Endodermal cell (in vitro differentiated cells): ENCODE measurements around the gene ARHGAP31. TPM values are rescaled to one million over a fixed set of nuclear protein-coding genes. Genes with fewer than 3 reads are reported as not detected.

Source experiments
- DNase-seq: peaks from one replicate; pipeline ENCODE4 v3.0.0-alpha.2; 2017
- H3K27ac ChIP-seq: 2 replicates; pipeline ENCODE4 v1.5.1; 2013; ENCODE audit warnings: mild to moderate bottlenecking, low read depth, low read length, moderate library complexity
- H3K27me3 ChIP-seq: 2 replicates; pipeline ENCODE4 v1.6.1; 2013; ENCODE audit warnings: mild to moderate bottlenecking, low read length, moderate library complexity; ENCODE audit not compliant: insufficient read depth, control insufficient read depth, poor library complexity, severe bottlenecking
- H3K36me3 ChIP-seq: 2 replicates; pipeline ENCODE4 v1.7.0; 2013; ENCODE audit warnings: mild to moderate bottlenecking, low read length, moderate library complexity; ENCODE audit not compliant: control insufficient read depth, insufficient read depth
- H3K4me1 ChIP-seq: one replicate; pipeline ENCODE4 v1.7.0; 2013; ENCODE audit warnings: low read length; ENCODE audit not compliant: control insufficient read depth, insufficient read depth
- H3K4me3 ChIP-seq: 2 replicates; pipeline ENCODE4 v1.5.1; 2013; ENCODE audit warnings: mild to moderate bottlenecking, low read length, moderate library complexity
- H3K9ac ChIP-seq: 2 replicates; pipeline ENCODE4 v1.6.1; 2013; ENCODE audit warnings: mild to moderate bottlenecking, low read length, moderate library complexity; ENCODE audit not compliant: poor library complexity, severe bottlenecking; ENCODE audit errors: extremely low read depth
- H3K9me3 ChIP-seq: 2 replicates; pipeline ENCODE4 v1.6.1; 2013; ENCODE audit warnings: mild to moderate bottlenecking, low read length, moderate library complexity; ENCODE audit not compliant: control insufficient read depth
- H3K27ac Mint-ChIP-seq: 2 replicates; pipeline ENCODE4 v1.8.0; 2020; ENCODE audit warnings: mixed read lengths
- H3K27me3 Mint-ChIP-seq: 2 replicates; pipeline ENCODE4 v1.8.0; 2021; ENCODE audit warnings: mild to moderate bottlenecking, mixed read lengths; ENCODE audit not compliant: insufficient read depth
- H3K36me3 Mint-ChIP-seq: 2 replicates; pipeline ENCODE4 v1.8.0; 2020; ENCODE audit warnings: low read depth, mixed read lengths
- H3K4me1 Mint-ChIP-seq: 2 replicates; pipeline ENCODE4 v1.8.0; 2020; ENCODE audit warnings: mixed read lengths
- H3K4me3 Mint-ChIP-seq: 2 replicates; pipeline ENCODE4 v1.8.0; 2020; ENCODE audit warnings: mild to moderate bottlenecking, moderate library complexity, mixed read lengths
- H3K9me3 Mint-ChIP-seq: 2 replicates; pipeline ENCODE4 v1.8.0; 2020; ENCODE audit warnings: mild to moderate bottlenecking, mixed read lengths
- WGBS, 2 experiments: methylation state at CpG; one replicate each; pipeline versions ENCODE4 v1.1.5 to v1.1.7; 2013; ENCODE audit warnings: missing lambda C conversion rate in 2 of 2, mixed read lengths in 1 of 2; ENCODE audit not compliant: insufficient coverage in 1 of 2, insufficient read length in 1 of 2; 5-methylcytosine and 5-hydroxymethylcytosine counted together
- total RNA-seq, 2 donors: library from RNA; stranded (reverse); fragmentation: NEBNext Ultra II Directional in 1 of 2; extraction: Animal tissue kit (Norgen Biotek cat#: 25700) in 1 of 2; gene quantifications; 2 replicates in 1 of 2; 3 replicates in 1 of 2; pipeline ENCODE4 v1.2.1, GENCODE V29; 2021
- TF ChIP-seq, protein P1 (sequence below): fragments of 200-600 bp; sonication (generic); conservative IDR thresholded peaks from 2 replicates; pipeline ENCODE4 v1.5.0; 2021; ENCODE audit warnings: antibody characterized with exemption, mild to moderate bottlenecking

The ARHGAP31 gene
- total RNA-seq, 2 donors from 2014 or later = 2.2 to 2.3 TPM

DNA sequence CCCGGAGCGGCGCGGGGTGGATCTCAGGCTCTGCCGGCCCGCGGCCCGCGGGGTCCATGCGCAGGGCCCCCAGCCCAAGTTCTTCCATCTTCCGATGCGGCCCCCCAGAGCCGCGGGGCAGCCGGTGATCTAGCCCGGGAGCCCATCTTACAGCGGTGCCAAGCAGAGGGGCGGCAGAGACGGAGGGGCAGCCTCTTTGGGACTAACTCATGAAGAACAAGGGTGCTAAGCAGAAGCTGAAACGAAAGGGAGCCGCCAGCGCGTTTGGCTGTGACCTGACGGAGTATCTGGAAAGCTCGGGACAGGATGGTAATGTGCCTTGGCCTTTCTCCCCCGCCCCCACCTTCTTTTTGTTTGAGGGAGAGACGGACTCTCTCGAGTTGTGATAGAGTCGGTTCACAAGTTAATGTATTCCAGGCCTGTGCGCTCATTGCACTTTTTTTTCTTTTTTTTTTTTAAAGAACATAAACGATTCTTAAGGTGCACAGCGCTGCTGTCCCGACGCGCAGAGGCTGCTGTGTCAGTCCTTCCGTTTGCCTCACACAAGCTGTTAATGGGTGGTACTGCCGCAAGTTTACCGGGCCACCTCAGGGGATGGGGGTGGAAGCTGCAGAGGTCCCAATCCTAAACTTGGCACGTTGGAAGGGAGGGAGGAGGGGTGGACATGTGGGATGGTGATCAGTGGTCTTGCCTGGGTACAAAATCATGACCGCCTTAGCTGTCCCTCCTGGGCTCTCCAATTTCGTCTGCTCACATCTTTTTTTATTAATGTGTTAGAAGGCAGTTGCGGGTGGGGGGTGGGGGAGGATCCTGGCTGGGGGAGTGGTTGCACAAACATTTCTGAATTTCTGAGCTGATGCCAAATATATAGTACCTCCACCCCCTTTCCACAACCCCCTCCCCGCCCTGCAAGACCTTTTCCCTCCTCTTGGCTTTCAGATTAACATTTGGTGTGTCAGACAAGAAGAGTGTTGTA is 801 bp downstream of the ARHGAP31 start:
- Histone ChIP-seq H3K27me3 (peaks cover 45% of the 10 kb centered on the region), H3K4me1 (peaks cover 13% of the 10 kb centered on the region), H3K9me3 (no peaks in the 10 kb centered on the region), H3K9ac (no peak overlapping the region), H3K27ac (no peak overlapping the region), H3K36me3 (no peaks in the 10 kb centered on the region), H3K4me3 (peak overlapping the region; percentile 85)
- WGBS, 2 experiments = 2 to 3% methylated on average over 8 to 41 of the region's 43 CpGs
- H3K4me3 Mint-ChIP-seq = peak overlapping the region; percentile 66
- H3K9me3 Mint-ChIP-seq = no peaks in the 10 kb centered on the region
- H3K27me3 Mint-ChIP-seq = peaks cover 49% of the 10 kb centered on the region
- H3K27ac Mint-ChIP-seq = no peak overlapping the region
- peaks cover 25% of the 10 kb centered on the region for H3K4me1 Mint-ChIP-seq
- DNase-seq = peak; percentile 79
- H3K36me3 Mint-ChIP-seq = no peaks in the 10 kb centered on the region
- TF ChIP-seq, protein P1, sequence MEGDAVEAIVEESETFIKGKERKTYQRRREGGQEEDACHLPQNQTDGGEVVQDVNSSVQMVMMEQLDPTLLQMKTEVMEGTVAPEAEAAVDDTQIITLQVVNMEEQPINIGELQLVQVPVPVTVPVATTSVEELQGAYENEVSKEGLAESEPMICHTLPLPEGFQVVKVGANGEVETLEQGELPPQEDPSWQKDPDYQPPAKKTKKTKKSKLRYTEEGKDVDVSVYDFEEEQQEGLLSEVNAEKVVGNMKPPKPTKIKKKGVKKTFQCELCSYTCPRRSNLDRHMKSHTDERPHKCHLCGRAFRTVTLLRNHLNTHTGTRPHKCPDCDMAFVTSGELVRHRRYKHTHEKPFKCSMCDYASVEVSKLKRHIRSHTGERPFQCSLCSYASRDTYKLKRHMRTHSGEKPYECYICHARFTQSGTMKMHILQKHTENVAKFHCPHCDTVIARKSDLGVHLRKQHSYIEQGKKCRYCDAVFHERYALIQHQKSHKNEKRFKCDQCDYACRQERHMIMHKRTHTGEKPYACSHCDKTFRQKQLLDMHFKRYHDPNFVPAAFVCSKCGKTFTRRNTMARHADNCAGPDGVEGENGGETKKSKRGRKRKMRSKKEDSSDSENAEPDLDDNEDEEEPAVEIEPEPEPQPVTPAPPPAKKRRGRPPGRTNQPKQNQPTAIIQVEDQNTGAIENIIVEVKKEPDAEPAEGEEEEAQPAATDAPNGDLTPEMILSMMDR = no peak

DNA sequence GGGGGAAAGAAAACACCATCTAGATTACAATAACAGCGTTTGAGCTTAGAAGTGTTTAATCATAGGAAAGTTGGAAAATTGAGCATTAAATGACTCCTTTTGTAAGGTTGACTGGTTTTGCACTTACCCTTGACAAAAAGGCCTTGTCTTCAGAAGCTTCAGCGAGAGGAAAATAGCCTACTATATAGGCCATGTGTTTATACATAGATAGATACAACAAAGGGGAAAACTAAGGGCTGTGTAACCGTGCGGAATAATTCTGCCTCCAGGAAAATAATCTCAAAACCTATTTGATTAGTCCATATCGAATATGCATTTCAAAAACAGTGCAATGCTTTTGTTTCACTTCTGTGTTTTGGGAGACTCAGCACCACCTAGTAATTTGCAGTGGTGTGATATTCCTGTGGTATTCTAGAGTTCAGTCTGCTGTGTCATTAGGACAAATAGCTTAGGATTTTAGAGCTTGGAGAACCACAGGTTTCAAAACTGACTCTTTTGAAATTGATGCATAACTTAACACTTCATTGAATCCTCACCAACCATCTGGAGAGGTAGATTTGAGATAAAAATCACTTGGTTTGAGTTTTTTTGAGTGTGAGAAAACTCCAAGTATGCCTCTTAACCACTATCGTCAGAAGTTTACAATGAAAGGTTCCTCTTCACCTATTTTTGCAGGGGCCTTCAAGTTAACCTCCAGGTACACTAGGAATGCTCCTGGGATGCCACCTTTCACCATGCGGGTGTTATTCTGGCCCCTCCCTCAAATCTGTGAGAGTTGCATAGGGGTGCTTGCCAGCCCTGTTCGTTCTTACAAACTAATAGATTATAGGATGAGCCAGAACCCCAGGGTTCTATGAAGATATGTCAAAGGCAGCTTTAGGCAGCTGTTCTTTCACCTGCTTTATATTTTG is 1.9 kb downstream of the ARHGAP31 start:
- peak overlapping the region; percentile 66 for H3K4me3 Mint-ChIP-seq
- H3K27ac ChIP-seq = no peak overlapping the region
- peaks cover 49% of the 10 kb centered on the region for H3K27me3 Mint-ChIP-seq

DNA sequence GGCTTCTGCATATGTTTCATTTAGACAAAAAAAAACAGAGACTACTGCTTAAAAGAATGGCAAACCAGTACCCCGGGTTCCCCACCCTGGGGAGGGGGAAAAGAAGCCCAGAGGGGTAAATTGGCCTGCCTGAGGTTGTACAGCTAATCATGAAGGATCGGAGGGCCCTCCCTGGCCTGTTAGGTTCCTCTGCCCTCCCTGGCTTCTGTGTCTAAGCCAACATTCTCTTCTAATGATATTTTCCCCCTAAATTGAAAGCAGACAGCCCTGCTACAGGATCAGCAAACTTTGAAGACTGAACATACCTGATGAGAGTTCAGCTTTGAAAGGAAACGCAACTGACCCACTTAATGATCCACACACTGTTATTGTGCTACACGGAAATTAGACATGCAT is 2.5 kb downstream of the ARHGAP31 start:
- no peaks in the 10 kb centered on the region for H3K9me3 ChIP-seq
- H3K27ac Mint-ChIP-seq = no peak overlapping the region
- peaks cover 8% of the 10 kb centered on the region for H3K4me1 ChIP-seq
- no peaks in the 10 kb centered on the region for H3K36me3 ChIP-seq
- TF ChIP-seq, protein P1 = no peak
- 97 to 100% methylated on average over 2 to 3 of the region's 4 CpGs for WGBS, 2 experiments
- no peak for DNase-seq
- H3K9ac ChIP-seq = no peak overlapping the region
- H3K4me3 ChIP-seq = peak overlapping the region; percentile 85
- peaks cover 55% of the 10 kb centered on the region for H3K27me3 Mint-ChIP-seq
- H3K4me1 Mint-ChIP-seq = peaks cover 17% of the 10 kb centered on the region
- peaks cover 51% of the 10 kb centered on the region for H3K27me3 ChIP-seq
- H3K36me3 Mint-ChIP-seq = no peaks in the 10 kb centered on the region
- H3K27ac ChIP-seq = no peak overlapping the region
- no peak overlapping the region for H3K4me3 Mint-ChIP-seq
- H3K9me3 Mint-ChIP-seq = no peaks in the 10 kb centered on the region

More for the DNA sequence above, 1.9 kb downstream of the ARHGAP31 start:
- TF ChIP-seq, protein P1 = no peak
- no peaks in the 10 kb centered on the region for H3K36me3 ChIP-seq
- H3K27ac Mint-ChIP-seq = no peak overlapping the region
- peaks cover 48% of the 10 kb centered on the region for H3K27me3 ChIP-seq
- H3K4me3 ChIP-seq = peak overlapping the region; percentile 85
- H3K36me3 Mint-ChIP-seq = no peaks in the 10 kb centered on the region
- H3K4me1 ChIP-seq = peaks cover 10% of the 10 kb centered on the region
- no peaks in the 10 kb centered on the region for H3K9me3 Mint-ChIP-seq
- no peak overlapping the region for H3K9ac ChIP-seq
- peaks cover 21% of the 10 kb centered on the region for H3K4me1 Mint-ChIP-seq
- no peak for DNase-seq
- 76% methylated on average over 3 to 8 of the region's 8 CpGs for whole genome bisulfite sequencing, 2 experiments
- H3K9me3 ChIP-seq = no peaks in the 10 kb centered on the region
